ENCODE results near the gene TBC1D23. TPM values are rescaled to one million over a fixed set of nuclear protein-coding genes. Genes with fewer than 3 reads are reported as not detected.

The TBC1D23 gene
- total and polyA plus RNA-seq, 2 of the 13 experiments (the other 11 are each of a cell fraction or from before 2014, with no cell fraction given): 28.7 to 35.4 TPM

DNA sequence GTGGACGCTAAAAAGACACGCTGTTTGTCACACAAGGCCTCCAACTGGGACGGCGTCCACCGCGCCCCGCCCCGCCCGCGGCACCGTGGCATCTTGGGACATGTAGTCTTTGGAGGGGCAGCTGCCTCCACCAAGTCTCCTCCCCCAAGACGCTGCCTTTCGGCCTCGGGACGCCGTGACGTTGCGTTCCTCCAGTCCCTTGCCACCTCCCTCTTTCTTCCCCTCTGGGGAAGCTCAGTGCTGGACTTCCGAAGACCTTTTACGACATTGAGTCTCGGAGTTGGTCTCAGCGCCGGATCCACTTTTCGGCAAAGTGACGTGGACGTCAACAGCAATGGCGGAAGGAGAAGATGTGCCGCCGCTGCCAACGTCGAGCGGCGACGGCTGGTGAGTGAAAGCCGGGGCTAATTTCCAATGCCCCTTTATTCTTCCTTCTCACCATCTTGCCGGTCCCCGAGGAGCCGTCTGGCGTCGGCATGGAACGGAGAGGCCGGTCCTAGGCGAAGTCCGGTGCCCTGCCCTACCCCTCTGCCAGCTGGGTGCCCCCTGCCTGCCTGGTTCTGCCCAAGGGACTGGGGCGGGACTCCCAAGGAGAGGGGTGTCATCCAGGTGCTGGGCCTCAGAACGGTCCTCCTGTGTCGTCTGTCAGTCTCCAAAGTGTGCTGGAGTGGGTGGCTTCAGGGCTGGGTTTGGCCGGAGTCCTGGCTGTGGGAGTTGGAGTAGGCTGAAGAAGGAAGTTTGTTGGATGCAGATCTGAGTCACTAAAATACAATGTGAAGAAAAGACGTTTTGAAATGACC lies at the start of gene TBC1D23 (continued):
- TF ChIP-seq ESRRA (CRISPR knock-in tag; IDR thresholded peaks at IDR 0.05; ENCODE audit: low read depth) (peak; percentile 52; the same call in 1 of the 2 replicates), AGO1 (IDR thresholded peaks at IDR 0.05; ENCODE audit: low read depth, low read length, poor library complexity, severe bottlenecking) (peak; percentile 33), ZNF563 (CRISPR knock-in tag; IDR thresholded peaks at IDR 0.05) (peak; percentile 56), ZNF230 (CRISPR knock-in tag; IDR thresholded peaks at IDR 0.05) (peak; percentile 68; the same call in 1 of the 2 replicates), NFIB (CRISPR knock-in tag; IDR thresholded peaks at IDR 0.05; ENCODE audit: borderline replicate concordance) (no peak), THYN1 (CRISPR knock-in tag; IDR thresholded peaks at IDR 0.05; ENCODE audit: borderline replicate concordance, low read depth) (no peak), SUZ12 (IDR thresholded peaks at IDR 0.05; ENCODE audit: low read depth, low read length) (peak; percentile 64), MXI1 (IDR thresholded peaks at IDR 0.05; ENCODE audit: borderline replicate concordance, low read depth, low read length) (peak; percentile 81; the same call in 1 of the 3 replicates), KDM5B (CRISPR knock-in tag; IDR thresholded peaks at IDR 0.05; ENCODE audit: borderline replicate concordance) (peak; percentile 95), XRCC5 (optimal IDR thresholded peaks at IDR 0.05; ENCODE audit: low read length) (peak; percentile 31), HNF4G (IDR thresholded peaks at IDR 0.05; ENCODE audit: borderline replicate concordance, low read depth, low read length) (no peak; the same call in 1 of the 2 replicates), HNF4G (CRISPR knock-in tag; IDR thresholded peaks at IDR 0.05; ENCODE audit: borderline replicate concordance, low read depth) (no peak), ZBTB7B (CRISPR knock-in tag; IDR thresholded peaks at IDR 0.05) (peak; percentile 4; the same call in 1 of the 2 replicates), FOXA3 (CRISPR knock-in tag; IDR thresholded peaks at IDR 0.05) (peak; percentile 21; the same call in 1 of the 2 replicates), HHEX (CRISPR knock-in tag; IDR thresholded peaks at IDR 0.05) (no peak), ZFP82 (CRISPR knock-in tag; IDR thresholded peaks at IDR 0.05; ENCODE audit: borderline replicate concordance) (peak; percentile 78; the same call in 1 of the 2 replicates), GLI4 (CRISPR knock-in tag; IDR thresholded peaks at IDR 0.05; ENCODE audit: borderline replicate concordance) (no peak), ZNF790 (CRISPR knock-in tag; IDR thresholded peaks at IDR 0.05; ENCODE audit: borderline replicate concordance) (peak; percentile 88; the same call in 1 of the 2 replicates), SP2 (CRISPR knock-in tag; IDR thresholded peaks at IDR 0.05) (0 out of 2 replicates have a peak, but pooled peaks have one; percentile 26), HNRNPH1 (optimal IDR thresholded peaks at IDR 0.05; ENCODE audit: low read depth, low read length) (no peak), MAFG (CRISPR knock-in tag; IDR thresholded peaks at IDR 0.05) (0 out of 2 replicates have a peak, but pooled peaks have one; percentile 32), TOPORS (CRISPR knock-in tag; IDR thresholded peaks at IDR 0.05) (0 out of 2 replicates have a peak, but pooled peaks have one; percentile 33), ZNF317 (CRISPR knock-in tag; IDR thresholded peaks at IDR 0.05) (peak; percentile 93), TCF12 (IDR thresholded peaks at IDR 0.05) (no peak), TCF12 (CRISPR knock-in tag; IDR thresholded peaks at IDR 0.05) (peak; percentile 50; the same call in 1 of the 2 replicates), ZNF746 (CRISPR knock-in tag; IDR thresholded peaks at IDR 0.05) (no peak; the same call in 1 of the 2 replicates), SRSF1 (optimal IDR thresholded peaks at IDR 0.05; ENCODE audit: low read depth, low read length) (peak; percentile 60), CHD2 (IDR thresholded peaks at IDR 0.05; ENCODE audit: low read depth, low read length) (0 out of 2 replicates have a peak, but pooled peaks have one; percentile 6), ZNF354B (CRISPR knock-in tag; IDR thresholded peaks at IDR 0.05) (no peak)
- TF ChIP-seq, protein P1, sequence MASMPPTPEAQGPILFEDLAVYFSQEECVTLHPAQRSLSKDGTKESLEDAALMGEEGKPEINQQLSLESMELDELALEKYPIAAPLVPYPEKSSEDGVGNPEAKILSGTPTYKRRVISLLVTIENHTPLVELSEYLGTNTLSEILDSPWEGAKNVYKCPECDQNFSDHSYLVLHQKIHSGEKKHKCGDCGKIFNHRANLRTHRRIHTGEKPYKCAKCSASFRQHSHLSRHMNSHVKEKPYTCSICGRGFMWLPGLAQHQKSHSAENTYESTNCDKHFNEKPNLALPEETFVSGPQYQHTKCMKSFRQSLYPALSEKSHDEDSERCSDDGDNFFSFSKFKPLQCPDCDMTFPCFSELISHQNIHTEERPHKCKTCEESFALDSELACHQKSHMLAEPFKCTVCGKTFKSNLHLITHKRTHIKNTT (CRISPR knock-in tag; IDR thresholded peaks at IDR 0.05): 0 out of 2 replicates have a peak, but pooled peaks have one; percentile 26
- TF ChIP-seq, protein P2, sequence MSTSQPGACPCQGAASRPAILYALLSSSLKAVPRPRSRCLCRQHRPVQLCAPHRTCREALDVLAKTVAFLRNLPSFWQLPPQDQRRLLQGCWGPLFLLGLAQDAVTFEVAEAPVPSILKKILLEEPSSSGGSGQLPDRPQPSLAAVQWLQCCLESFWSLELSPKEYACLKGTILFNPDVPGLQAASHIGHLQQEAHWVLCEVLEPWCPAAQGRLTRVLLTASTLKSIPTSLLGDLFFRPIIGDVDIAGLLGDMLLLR (CRISPR knock-in tag; IDR thresholded peaks at IDR 0.05): peak; percentile 83

Data from HepG2 (cell line).